Midbrain (tissue), 1 donor: Measurements from ENCODE around the gene LHFPL2.
"Not testable (repeated sequence)": the region's sequence is repeated elsewhere in the genome, so short reads cannot be mapped to it uniquely, and the experiment has no call there.

Experiments
- DNase-seq: peaks from one replicate; lab custom pipeline; 2025; lab: John Stamatoyannopoulos, UW

LHFPL2 gene

GRCh38 chr5:78648359-78649210, at the start of gene LHFPL2:
LHFPL2 (minus strand) TSS chr5:78648772; CDS start chr5:78510213, 138,559 bp downstream.
- peak; percentile 77 for DNase-seq

GRCh38 chr5:78696637-78697036, 48.1 kb upstream of the LHFPL2 start:
- no peak for DNase-seq

- not testable (repeated sequence) for DNase-seq
Measured at GRCh38 chr5:78696052-78696451, 47.5 kb upstream of the LHFPL2 start.

- no peak for DNase-seq
Measured at GRCh38 chr5:78693339-78693738, 44.8 kb upstream of the LHFPL2 start.

- DNase-seq, result no peak
Measured at GRCh38 chr5:78691084-78691960, 42.8 kb upstream of the LHFPL2 start.

- DNase-seq, result no peak
Measured at GRCh38 chr5:78690253-78690972, 41.8 kb upstream of the LHFPL2 start.

GRCh38 chr5:78689540-78690252, 41.1 kb upstream of the LHFPL2 start:
- no peak for DNase-seq

- DNase-seq, result not testable (repeated sequence)
Measured at GRCh38 chr5:78687514-78687913, 38.9 kb upstream of the LHFPL2 start.

- DNase-seq, result not testable (repeated sequence)
Measured at GRCh38 chr5:78683905-78684304, 35.3 kb upstream of the LHFPL2 start.

GRCh38 chr5:78679905-78680304, 31.3 kb upstream of the LHFPL2 start:
- no peak for DNase-seq

- no peak for DNase-seq
Measured at GRCh38 chr5:78677777-78678668, 29.5 kb upstream of the LHFPL2 start.

GRCh38 chr5:78675956-78676730, 27.6 kb upstream of the LHFPL2 start:
- no peak for DNase-seq

- not testable (repeated sequence) for DNase-seq
Measured at GRCh38 chr5:78673827-78674226, 25.3 kb upstream of the LHFPL2 start.

GRCh38 chr5:78672154-78672553, 23.6 kb upstream of the LHFPL2 start:
- DNase-seq, result no peak

- no peak for DNase-seq
Measured at GRCh38 chr5:78671609-78672008, 23.0 kb upstream of the LHFPL2 start.

GRCh38 chr5:78670701-78671269, 22.2 kb upstream of the LHFPL2 start:
- DNase-seq, result no peak

- DNase-seq, result no peak
Measured at GRCh38 chr5:78669331-78669730, 20.8 kb upstream of the LHFPL2 start.

- DNase-seq, result no peak
Measured at GRCh38 chr5:78667461-78668103, 19.0 kb upstream of the LHFPL2 start.

GRCh38 chr5:78666975-78667374, 18.4 kb upstream of the LHFPL2 start:
- not testable (repeated sequence) for DNase-seq
